A673 (cell line): ENCODE data around the gene FAM171A2. TPM values are rescaled to one million over a fixed set of nuclear protein-coding genes. Genes with fewer than 3 reads are reported as not detected.

Experiments used
- BruUV-seq: library from RNA; stranded (reverse); fragments of 400-500 nt; replicated peaks from 2 replicates; lab custom pipeline; 2021; lab: Mats Ljungman, UMichigan
- CTCF ChIA-PET: fragments of 300-600 bp; sonication (Branson Sonifier 250); formaldehyde crosslinking; loops from one replicate; lab custom pipeline; 2022; ENCODE audit warnings: antibody characterized with exemption; lab: Charles Lee
- POLR2A ChIA-PET: fragments of 300-600 bp; sonication (Branson Sonifier 250); formaldehyde crosslinking; loops from one replicate; lab custom pipeline; 2022; ENCODE audit warnings: antibody characterized with exemption; ENCODE audit not compliant: low non-redundant PET; lab: Charles Lee
- DNase-seq: peaks from one replicate; pipeline ENCODE4 v3.0.0-alpha.2; 2015; ENCODE audit warnings: low spot score
- H3K27ac ChIP-seq: fragments of 200-600 bp; sonication (generic); 2 replicates; pipeline ENCODE4 v1.5.1; 2016; ENCODE audit warnings: mixed run types, low read depth, mild to moderate bottlenecking, mixed read lengths, antibody characterized with exemption, low read length; ENCODE audit not compliant: poor library complexity, severe bottlenecking
- H3K27me3 ChIP-seq: fragments of 200-600 bp; sonication (generic); replicated peaks from 2 replicates; pipeline ENCODE4 v1.6.1; 2017; ENCODE audit warnings: mixed run types, low read depth, mild to moderate bottlenecking, mixed read lengths, antibody characterized with exemption, low read length; ENCODE audit not compliant: insufficient read depth, poor library complexity
- H3K36me3 ChIP-seq: fragments of 200-600 bp; sonication (generic); 2 replicates; pipeline ENCODE4 v1.6.1; 2016; ENCODE audit warnings: mixed run types, mild to moderate bottlenecking, mixed read lengths, antibody characterized with exemption, low read length; ENCODE audit not compliant: insufficient read depth, poor library complexity, severe bottlenecking
- H3K4me1 ChIP-seq: fragments of 200-600 bp; sonication (generic); 2 replicates; pipeline ENCODE4 v1.6.1; 2017; ENCODE audit warnings: mixed run types, mild to moderate bottlenecking, mixed read lengths, antibody characterized with exemption, low read length; ENCODE audit not compliant: insufficient read depth, poor library complexity, severe bottlenecking
- H3K4me3 ChIP-seq: fragments of 200-600 bp; sonication (generic); 2 replicates; pipeline ENCODE4 v1.5.1; 2016; ENCODE audit warnings: low read depth, mixed run types, mild to moderate bottlenecking, mixed read lengths, low read length; ENCODE audit not compliant: poor library complexity, severe bottlenecking
- H3K9me3 ChIP-seq: fragments of 200-600 bp; sonication (generic); 2 replicates; pipeline ENCODE4 v1.6.1; 2016; ENCODE audit warnings: mixed run types, low read depth, mild to moderate bottlenecking, mixed read lengths, antibody characterized with exemption, low read length; ENCODE audit not compliant: poor library complexity, severe bottlenecking
- CTCF ChIP-seq: fragments of 300-800, 200-600 bp; sonication (generic); conservative IDR thresholded peaks from 2 replicates; pipeline ENCODE4 v1.5.1; 2017; ENCODE audit warnings: low read depth, mild to moderate bottlenecking, antibody characterized with exemption, low read length, moderate library complexity, mixed read lengths
- EZH2 ChIP-seq: fragments of 200-600 bp; sonication (generic); IDR thresholded peaks from 2 replicates; pipeline ENCODE4 v1.6.1; 2017; ENCODE audit warnings: borderline replicate concordance, low read depth, mild to moderate bottlenecking, mixed read lengths, antibody characterized with exemption, low read length; ENCODE audit not compliant: poor library complexity, severe bottlenecking
- intact Hi-C: fragments of 100-400 bp; cut with micrococcal nuclease; formaldehyde crosslinking; loops from one replicate; pipeline ENCODE4 v1.10.0; 2022; ENCODE audit not compliant: unreplicated experiment
- total RNA-seq: library from RNA; stranded (reverse); gene quantifications from 2 replicates; pipeline ENCODE4 v1.2.3, GENCODE V29; 2021

The FAM171A2 gene
- total RNA-seq, 1 experiment from 2014 or later, result 12.8 TPM

GRCh38 chr17:44309472-44309871 lies 54.2 kb downstream of the FAM171A2 start:
- Histone ChIP-seq H3K27me3 (peaks cover 4% of the 10 kb centered on the region), H3K36me3 (no peaks in the 10 kb centered on the region), H3K4me3 (no peak overlapping the region), H3K4me1 (no peaks in the 10 kb centered on the region), H3K9me3 (no peaks in the 10 kb centered on the region), H3K27ac (no peak overlapping the region)
- TF ChIP-seq CTCF (no peak), EZH2 (no peak)
- ChIA-PET POLR2A (no interaction called here), CTCF (no interaction called here)
- no peak for DNase-seq
- intact Hi-C loops, result no loop called here
- no TSS peak for BruUV-seq

GRCh38 chr17:44308865-44309264 lies 54.8 kb downstream of the FAM171A2 start:
- no TSS peak for BruUV-seq
- DNase-seq, result no peak
- H3K36me3 ChIP-seq, result no peaks in the 10 kb centered on the region
- peaks cover 4% of the 10 kb centered on the region for H3K27me3 ChIP-seq
- ChIA-PET CTCF (no interaction called here), POLR2A (no interaction called here)
- TF ChIP-seq EZH2 (no peak), CTCF (no peak)
- H3K27ac ChIP-seq, result no peak overlapping the region
- peak overlapping the region; percentile 21 for H3K4me3 ChIP-seq
- intact Hi-C loops, result no loop called here
- H3K9me3 ChIP-seq, result no peaks in the 10 kb centered on the region
- no peaks in the 10 kb centered on the region for H3K4me1 ChIP-seq

GRCh38 chr17:44308320-44308818 lies 55.3 kb downstream of the FAM171A2 start, which contains the start of gene RUNDC3A:
RUNDC3A (plus strand) TSS chr17:44308601; CDS start chr17:44308833, 232 bp downstream.
- no peaks in the 10 kb centered on the region for H3K4me1 ChIP-seq
- no peaks in the 10 kb centered on the region for H3K9me3 ChIP-seq
- no peak within 1 kb of the TSS for H3K27ac ChIP-seq
- DNase-seq, result peak; percentile 80
- no TSS peak for BruUV-seq
- ChIA-PET CTCF (no interaction called here), POLR2A (no interaction called here)
- intact Hi-C loops, result no loop called here
- peaks cover 4% of the 10 kb centered on the region for H3K27me3 ChIP-seq
- no peak for TF ChIP-seq CTCF
- no peak for TF ChIP-seq EZH2
- no peaks in the 10 kb centered on the region for H3K36me3 ChIP-seq
- peak within 1 kb of the TSS; percentile 21 for H3K4me3 ChIP-seq
